Activated CD4-positive, alpha-beta T cell treated with anti-CD3 and anti-CD28 coated beads, Interleukin-2, Interleukin-4, amounts not matched to agents 100 ng/mL and 50 ng/mL, durations not matched to agents 16 hours and 8 hours (primary cell): ENCODE data around the gene CPA4.
"Not testable (repeated sequence)": the region's sequence is repeated elsewhere in the genome, so short reads cannot be mapped to it uniquely, and the experiment has no call there.

Experiments
- DNase-seq: peaks from one replicate; pipeline ENCODE4 v3.0.0-alpha.2; 2020; ENCODE audit warnings: low spot score

CPA4 gene

DNA sequence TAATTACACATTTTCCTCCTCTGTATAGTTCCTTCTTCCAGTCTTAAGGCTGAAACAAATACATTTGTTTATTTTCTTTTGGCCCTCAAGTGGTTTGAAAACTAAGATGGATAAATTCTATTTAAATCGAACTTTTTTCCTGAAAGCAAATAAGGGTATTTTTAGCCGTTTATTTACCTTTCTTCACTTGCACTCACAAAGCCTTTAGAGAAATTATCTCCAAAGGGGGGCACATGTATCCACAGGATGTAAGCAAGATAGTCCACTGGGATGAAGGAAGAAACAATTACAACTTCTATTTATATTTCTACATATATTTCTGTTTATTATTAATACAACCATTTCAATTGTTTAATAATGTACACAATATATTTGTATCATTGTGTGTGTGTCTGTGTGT is 10.2 kb downstream of the CPA4 start:
- no peak for DNase-seq

DNA sequence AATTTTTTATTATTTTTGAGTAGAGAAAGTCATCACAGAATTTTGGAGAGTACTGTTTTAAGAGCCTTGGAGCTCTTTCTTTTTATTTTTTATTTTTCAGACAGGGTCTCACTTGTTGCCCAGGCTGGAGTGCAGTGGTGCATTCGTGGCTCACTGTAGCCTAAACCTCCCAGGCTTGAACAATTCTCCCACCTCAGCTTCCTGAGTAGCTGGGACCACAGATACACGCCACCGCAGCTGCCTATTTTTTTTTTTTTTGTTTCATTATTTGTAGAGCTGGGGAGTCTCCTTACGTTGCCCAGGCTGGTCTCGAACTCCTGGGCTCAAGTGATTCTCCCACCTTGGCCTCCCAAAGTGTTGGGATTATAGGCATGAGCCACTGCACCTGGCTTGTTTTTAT is 10.6 kb downstream of the CPA4 start:
- DNase-seq, result no peak

DNA sequence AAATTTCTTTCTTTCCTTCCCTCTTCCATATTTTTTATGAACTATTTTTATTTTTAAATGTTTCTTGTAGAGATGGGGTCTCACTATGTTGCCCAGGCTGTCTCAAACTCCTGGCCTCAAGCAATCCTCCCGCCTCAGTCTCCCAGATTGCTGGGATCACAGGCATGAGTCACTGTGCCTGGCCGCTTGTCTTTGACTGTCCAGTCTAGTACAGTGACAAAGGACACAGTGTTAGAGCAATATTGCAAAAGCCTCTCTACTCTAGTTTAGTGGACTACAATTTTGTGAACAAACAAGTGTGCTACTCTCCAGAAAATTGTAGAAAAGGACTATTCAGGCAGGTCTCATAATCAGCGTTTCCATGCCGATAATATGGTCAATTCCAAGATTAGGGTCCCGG is 11.0 kb downstream of the CPA4 start:
- no peak for DNase-seq

- DNase-seq, result no peak
These were observed 11.9 kb downstream of the CPA4 start for GRCh38 chr7:130304878-130305277.

- no peak for DNase-seq
These were observed 12.6 kb downstream of the CPA4 start for GRCh38 chr7:130305433-130306042.

GRCh38 chr7:130309986-130310385 is 17.0 kb downstream of the CPA4 start:
- DNase-seq, result no peak

DNA sequence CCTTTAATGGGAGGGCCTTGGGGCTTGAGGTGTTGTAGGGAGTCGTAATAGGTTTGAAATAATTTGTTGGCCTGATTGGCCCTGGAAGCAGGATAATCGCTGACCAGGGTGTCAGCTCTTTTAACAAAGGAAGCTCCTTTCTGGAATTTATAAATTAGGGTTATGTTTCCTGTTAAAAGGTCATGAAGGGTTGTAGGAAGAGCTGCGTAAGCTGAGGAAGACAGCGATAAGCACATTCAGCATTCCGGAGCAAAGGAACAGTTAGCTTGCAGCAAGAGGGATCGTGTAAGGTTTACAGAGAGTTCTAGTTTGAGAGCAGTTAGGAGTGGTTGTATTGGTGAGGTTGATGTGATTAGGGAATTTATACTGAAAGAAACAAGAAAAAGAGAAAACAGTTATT is 21.3 kb downstream of the CPA4 start:
- no peak for DNase-seq

- DNase-seq, result no peak
These were observed 26.6 kb downstream of the CPA4 start for GRCh38 chr7:130319541-130319940.

DNA sequence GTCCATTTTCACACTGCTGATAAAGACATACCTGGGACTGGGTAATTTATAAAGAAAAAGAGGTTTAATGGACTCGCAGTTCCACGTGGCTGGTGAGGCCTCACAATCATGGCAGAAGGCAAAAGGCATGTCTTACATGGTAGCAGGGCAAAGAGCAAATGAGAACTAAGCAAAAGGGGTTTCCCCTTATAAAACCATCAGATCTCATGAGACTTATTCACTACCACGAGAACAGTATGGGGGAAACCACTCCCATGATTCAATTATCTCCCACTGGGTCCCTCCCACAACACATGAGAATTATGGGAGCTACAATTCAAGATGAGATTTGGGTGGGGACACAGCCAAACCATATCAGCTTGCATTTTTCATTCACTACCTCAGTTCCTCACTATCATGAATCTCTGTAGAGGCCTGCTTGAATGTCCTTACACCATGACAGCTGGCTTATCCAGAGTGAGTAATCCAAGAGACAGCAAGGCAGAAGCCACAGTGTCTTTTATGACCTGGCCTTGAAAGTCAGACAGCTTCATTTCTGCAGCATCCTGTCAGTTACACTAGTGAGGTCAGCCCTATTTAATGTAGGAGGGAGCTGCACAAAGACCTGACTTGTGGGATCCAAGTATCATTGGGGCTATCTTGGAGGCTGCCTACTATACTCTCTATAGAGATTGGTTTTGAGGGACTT is 28.7 kb downstream of the CPA4 start:
- DNase-seq, result not testable (repeated sequence)

DNA sequence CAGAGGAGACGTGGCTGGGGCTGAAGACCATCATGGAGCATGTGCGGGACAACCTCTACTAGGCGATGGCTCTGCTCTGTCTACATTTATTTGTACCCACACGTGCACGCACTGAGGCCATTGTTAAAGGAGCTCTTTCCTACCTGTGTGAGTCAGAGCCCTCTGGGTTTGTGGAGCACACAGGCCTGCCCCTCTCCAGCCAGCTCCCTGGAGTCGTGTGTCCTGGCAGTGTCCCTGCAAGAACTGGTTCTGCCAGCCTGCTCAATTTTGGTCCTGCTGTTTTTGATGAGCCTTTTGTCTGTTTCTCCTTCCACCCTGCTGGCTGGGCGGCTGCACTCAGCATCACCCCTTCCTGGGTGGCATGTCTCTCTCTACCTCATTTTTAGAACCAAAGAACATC is 29.7 kb downstream of the CPA4 start:
- DNase-seq, result no peak

GRCh38 chr7:130324306-130324943 is 31.5 kb downstream of the CPA4 start:
- DNase-seq, result no peak

DNA sequence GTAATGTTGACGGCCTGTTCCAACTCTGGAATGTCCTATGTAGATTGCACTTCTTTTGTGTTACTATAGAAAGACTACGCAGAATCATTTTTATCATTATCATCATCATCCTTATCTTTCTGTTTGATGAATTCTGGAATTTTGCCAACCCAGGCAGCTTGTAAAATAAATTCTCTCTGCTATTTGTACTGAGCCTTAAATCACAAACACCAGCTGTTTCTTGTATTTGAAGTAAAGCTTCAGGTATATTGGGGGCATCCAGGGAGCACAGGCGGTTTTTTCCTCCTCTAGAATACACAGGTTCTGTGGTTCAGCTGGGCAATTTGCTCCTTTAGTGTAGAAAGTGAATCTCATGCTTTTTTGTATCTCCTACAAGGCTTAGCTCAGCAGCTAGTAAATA is 36.7 kb downstream of the CPA4 start:
- no peak for DNase-seq

DNA sequence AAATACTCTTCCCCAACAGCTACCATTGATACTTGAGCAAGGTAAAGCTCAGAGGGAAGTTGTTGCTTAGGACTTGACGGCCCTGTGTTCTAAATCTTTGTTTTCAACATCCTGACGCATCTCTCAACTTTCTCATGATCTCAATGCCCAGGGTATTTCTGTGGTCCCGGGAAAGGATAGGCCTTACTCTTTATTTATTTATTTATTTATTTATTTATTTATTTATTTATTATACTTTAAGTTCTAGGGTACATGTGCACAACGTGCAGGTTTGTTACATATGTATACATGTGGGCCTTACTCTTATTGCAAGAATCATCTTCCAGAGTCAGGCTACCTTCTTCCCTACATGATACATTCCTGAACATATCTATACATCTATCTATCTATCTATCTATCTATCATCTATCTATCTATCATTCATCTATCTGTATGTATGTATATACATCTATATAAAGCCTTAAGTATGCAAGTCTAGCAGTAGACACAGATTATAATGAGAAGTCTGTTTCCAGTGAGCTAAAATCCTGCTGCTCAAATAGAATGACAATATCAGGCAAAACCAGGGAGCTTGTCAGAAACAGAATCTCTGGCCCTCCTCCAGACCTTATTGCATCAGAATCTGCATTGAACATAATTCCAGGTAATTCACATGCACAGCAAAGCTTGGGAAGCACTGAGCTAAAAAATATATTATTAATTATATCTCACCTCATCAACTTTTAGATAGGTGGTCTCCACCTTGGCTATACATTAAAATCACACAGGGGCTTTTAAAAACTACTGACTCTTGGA is 39.5 kb downstream of the CPA4 start:
- DNase-seq, result no peak

GRCh38 chr7:130333832-130334231 is 40.9 kb downstream of the CPA4 start:
- DNase-seq, result no peak

GRCh38 chr7:130334274-130334673 is 41.3 kb downstream of the CPA4 start:
- no peak for DNase-seq

DNA sequence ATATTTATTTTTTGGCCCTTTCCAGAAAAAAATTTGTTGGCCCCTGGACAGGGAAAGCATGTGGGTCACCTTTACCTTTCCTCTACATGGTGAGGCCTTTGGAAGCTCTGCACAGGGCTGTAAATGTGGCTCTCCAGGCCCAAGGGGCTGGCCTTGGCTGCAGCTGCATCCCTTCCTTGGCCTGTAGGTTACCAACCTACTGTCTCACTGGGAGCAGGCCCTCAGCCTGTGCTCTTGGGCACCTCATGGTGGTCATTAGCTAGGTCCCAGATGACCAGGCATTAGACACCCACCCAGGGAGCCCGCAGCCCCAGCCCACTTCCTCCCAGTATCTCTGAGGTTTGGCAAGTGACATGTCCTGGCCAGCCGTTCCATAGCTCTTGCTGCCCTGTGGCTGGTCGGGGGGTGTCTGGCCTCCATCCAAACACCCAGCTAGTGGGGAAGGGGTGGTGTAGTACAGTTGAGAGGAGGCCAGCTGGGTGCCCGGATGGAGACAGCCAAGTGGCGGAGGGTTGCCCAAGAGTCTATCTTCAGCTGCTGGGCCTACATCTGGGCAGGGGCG is 44.5 kb downstream of the CPA4 start:
- DNase-seq, result no peak

GRCh38 chr7:130338233-130338632 is 45.3 kb downstream of the CPA4 start:
- DNase-seq, result no peak

DNA sequence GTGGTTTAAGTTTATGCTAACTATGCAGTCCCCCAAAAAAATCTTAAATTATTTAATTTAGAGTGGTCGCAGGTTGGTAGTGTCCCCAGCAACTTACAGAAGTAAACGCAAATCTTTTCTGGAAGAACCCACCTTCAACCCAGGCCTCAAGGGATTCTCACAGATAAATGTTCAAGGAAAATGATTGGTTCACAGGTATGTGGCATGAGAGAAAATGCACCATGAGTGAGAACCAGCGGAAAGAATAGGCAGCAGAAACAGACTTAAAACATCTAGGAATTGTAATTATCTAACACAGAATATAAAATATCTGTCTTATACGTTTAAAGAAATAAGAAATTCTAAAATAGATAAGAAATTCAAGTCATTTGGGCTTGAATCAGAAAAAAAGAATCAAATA is 48.9 kb downstream of the CPA4 start:
- DNase-seq, result no peak

GRCh38 chr7:130342701-130343380 is 49.9 kb downstream of the CPA4 start:
- no peak for DNase-seq

GRCh38 chr7:130344271-130344866 is 51.4 kb downstream of the CPA4 start, which contains the start of gene CPA5:
TSS of gene CPA5 (plus strand) at chr7:130344816. CDS start at chr7:130346486, 1,670 bp downstream.
- DNase-seq, result no peak

DNA sequence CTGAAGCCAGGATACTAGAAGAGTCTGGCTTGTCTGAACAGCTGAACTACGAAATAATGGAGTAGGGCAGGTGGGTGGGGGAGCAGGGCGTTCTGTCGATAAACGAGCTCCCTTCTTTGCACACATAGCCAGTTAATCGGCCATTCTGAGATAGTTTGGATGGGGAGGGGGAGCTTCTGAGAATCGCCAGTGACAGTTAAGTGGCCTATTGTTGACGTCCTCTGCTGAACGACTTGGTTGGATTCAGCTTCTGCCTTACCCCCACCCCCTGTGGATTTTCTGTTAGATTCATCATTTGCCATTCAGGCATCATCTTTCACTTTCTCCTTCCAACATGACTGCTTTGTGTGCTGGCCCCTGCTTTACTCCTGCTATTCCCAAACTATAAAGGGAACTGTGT is 52.2 kb downstream of the CPA4 start:
- no peak for DNase-seq
